Keratinocyte (primary cell): ENCODE measurements around the gene TFRC. TPM values are rescaled to one million over a fixed set of nuclear protein-coding genes. Genes with fewer than 3 reads are reported as not detected.

Source experiments
- DNase-seq: peaks from one replicate; pipeline ENCODE4 v3.0.0-alpha.2; 2011; ENCODE audit warnings: low read depth, missing footprints, low spot score
- FAIRE-seq: peaks from 2 replicates; lab custom pipeline; 2011; peaks lifted over from hg19 to GRCh38; lab: Jason Lieb, UNC
- H2AFZ ChIP-seq: 2 replicates; pipeline ENCODE4 v1.6.0; 2012; ENCODE audit warnings: low read length, control low read depth, inconsistent platforms; ENCODE audit not compliant: control insufficient read depth
- H3K27ac ChIP-seq: 2 replicates; pipeline ENCODE4 v1.5.1; 2011; ENCODE audit warnings: low read length; ENCODE audit not compliant: control insufficient read depth, insufficient read depth
- H3K27me3 ChIP-seq: 3 replicates; pipeline ENCODE4 v1.6.0; 2011; ENCODE audit warnings: low read length; ENCODE audit not compliant: control insufficient read depth, insufficient read depth; ENCODE audit errors: extremely low read depth
- H3K36me3 ChIP-seq, 2 experiments: 2 replicates in 1 of 2; 3 replicates in 1 of 2; pipeline ENCODE4 v1.5.1; 2011; ENCODE audit warnings: low read length in 2 of 2, mild to moderate bottlenecking in 1 of 2; ENCODE audit not compliant: control insufficient read depth in 2 of 2, insufficient read depth in 2 of 2; ENCODE audit errors: extremely low read depth in 1 of 2
- H3K4me1 ChIP-seq: 3 replicates; pipeline ENCODE4 v1.5.1; 2011; ENCODE audit warnings: low read length; ENCODE audit not compliant: control insufficient read depth, insufficient read depth; ENCODE audit errors: extremely low read depth
- H3K4me2 ChIP-seq: 3 replicates; pipeline ENCODE4 v1.6.0; 2011; ENCODE audit warnings: low read depth, low read length; ENCODE audit not compliant: control insufficient read depth, insufficient read depth; ENCODE audit errors: extremely low read depth
- H3K4me3 ChIP-seq, 3 experiments: fragments of 200-600 bp in 1 of 3; sonication (generic) in 1 of 3; 2 replicates in 2 of 3; 3 replicates in 1 of 3; pipeline ENCODE4 v1.5.1; 2011 to 2016; ENCODE audit warnings: low read length in 3 of 3, mild to moderate bottlenecking in 3 of 3, control low read depth in 2 of 3, inconsistent platforms in 1 of 3, low read depth in 1 of 3, mixed read lengths in 1 of 3, mixed run types in 1 of 3, moderate library complexity in 1 of 3; ENCODE audit not compliant: control insufficient read depth in 2 of 3, insufficient read depth in 2 of 3; ENCODE audit errors: extremely low read depth in 1 of 3
- H3K79me2 ChIP-seq: 2 replicates; pipeline ENCODE4 v1.6.0; 2012; ENCODE audit warnings: low read length; ENCODE audit not compliant: control insufficient read depth, insufficient read depth
- H3K9ac ChIP-seq: 3 replicates; pipeline ENCODE4 v1.6.0; 2011; ENCODE audit warnings: low read length; ENCODE audit not compliant: control insufficient read depth, insufficient read depth; ENCODE audit errors: extremely low read depth
- H3K9me1 ChIP-seq: 3 replicates; pipeline ENCODE4 v1.6.0; 2011; ENCODE audit warnings: low read length; ENCODE audit not compliant: control insufficient read depth, insufficient read depth; ENCODE audit errors: extremely low read depth
- H3K9me3 ChIP-seq: 2 replicates; pipeline ENCODE4 v1.5.1; 2012; ENCODE audit warnings: low read depth, low read length; ENCODE audit not compliant: control insufficient read depth
- H4K20me1 ChIP-seq: 3 replicates; pipeline ENCODE4 v1.6.0; 2011; ENCODE audit warnings: low read length; ENCODE audit not compliant: control insufficient read depth, insufficient read depth; ENCODE audit errors: extremely low read depth
- EZH2 ChIP-seq: IDR thresholded peaks from one replicate; pipeline ENCODE4 v1.6.1; 2012; ENCODE audit warnings: inconsistent platforms, mild to moderate bottlenecking, low read length, moderate library complexity
- dilution Hi-C: fragments of 300-500 bp; cut with MboI; formaldehyde crosslinking; loops from one replicate; pipeline ENCODE4 v1.7.0; 2020; ENCODE audit warnings: low sequenced_read_pairs; ENCODE audit not compliant: extremely low pct_ligation_motif_present
- polyA plus RNA-seq, 5 experiments: library from polyadenylated mRNA; depleted of rRNA in 3 of 5; stranded (reverse) in 3 of 5; stranded (forward) in 1 of 5; unstranded in 1 of 5; fragments of >200 nt; gene quantifications; 1 replicate in 1 of 5; 2 replicates in 3 of 5; 3 replicates in 1 of 5; pipeline versions ENCODE4 v1.2.1 to v1.2.3, GENCODE V29; 2011 to 2012; ENCODE audit warnings: missing spikeins in 2 of 5, low read depth in 1 of 5, low replicate concordance in 1 of 5
- TF ChIP-seq, protein P1 (sequence below), 3 experiments: IDR thresholded peaks in 1 of 3; conservative IDR thresholded peaks in 1 of 3; optimal IDR thresholded peaks in 1 of 3; 2 replicates in 2 of 3; 3 replicates in 1 of 3; pipeline versions ENCODE3 to v1.5.1; 2011; ENCODE audit warnings: low read length in 3 of 3, mild to moderate bottlenecking in 3 of 3, moderate library complexity in 2 of 3, control low read depth in 1 of 3, inconsistent platforms in 1 of 3; ENCODE audit not compliant: insufficient read depth in 2 of 3; ENCODE audit errors: extremely low read depth in 1 of 3

TFRC gene
- polyA plus RNA-seq, 1 donor (not counting 4 experiments of a cell fraction or from before 2014, with no cell fraction given): 109 TPM

DNA sequence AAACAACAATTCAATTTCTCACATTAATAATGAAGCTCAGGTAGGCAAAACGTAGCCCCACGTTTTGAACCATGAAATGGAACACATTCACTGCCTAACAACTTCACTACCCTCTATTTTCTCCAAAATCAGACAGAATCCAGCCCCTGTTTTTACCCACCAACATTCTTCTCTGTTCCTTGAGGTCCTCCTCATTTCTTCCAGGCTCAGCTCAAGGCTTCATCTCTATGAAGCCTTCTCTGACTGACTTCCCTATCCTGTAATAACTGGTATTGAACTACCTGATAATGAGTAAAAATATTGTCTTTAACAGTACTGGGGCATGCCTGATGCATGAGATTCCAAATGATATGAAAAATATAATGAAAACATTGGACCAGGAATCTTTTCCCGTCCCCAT is 2.2 kb downstream of the TFRC start:
- Histone ChIP-seq H3K79me2 (peaks cover 65% of the 10 kb centered on the region), H3K27me3 (no peaks in the 10 kb centered on the region), H3K4me1 (peaks cover 19% of the 10 kb centered on the region), H3K4me2 (peak overlapping the region; percentile 97), H3K9me3 (no peaks in the 10 kb centered on the region), H3K9ac (no peak overlapping the region), H3K4me3 (peak overlapping the region in 2 of 3 experiments; percentile 99 to 100), H3K36me3 (peaks cover 10 to 22% of the 10 kb centered on the region in 2 experiments), H4K20me1 (peaks cover 23% of the 10 kb centered on the region), H3K27ac (no peak overlapping the region), H2AFZ (no peak overlapping the region), H3K9me1 (peaks cover 3% of the 10 kb centered on the region)
- DNase-seq (no peak), FAIRE-seq (no peak)
- dilution Hi-C loops: no loop called here
- TF ChIP-seq, protein P1, sequence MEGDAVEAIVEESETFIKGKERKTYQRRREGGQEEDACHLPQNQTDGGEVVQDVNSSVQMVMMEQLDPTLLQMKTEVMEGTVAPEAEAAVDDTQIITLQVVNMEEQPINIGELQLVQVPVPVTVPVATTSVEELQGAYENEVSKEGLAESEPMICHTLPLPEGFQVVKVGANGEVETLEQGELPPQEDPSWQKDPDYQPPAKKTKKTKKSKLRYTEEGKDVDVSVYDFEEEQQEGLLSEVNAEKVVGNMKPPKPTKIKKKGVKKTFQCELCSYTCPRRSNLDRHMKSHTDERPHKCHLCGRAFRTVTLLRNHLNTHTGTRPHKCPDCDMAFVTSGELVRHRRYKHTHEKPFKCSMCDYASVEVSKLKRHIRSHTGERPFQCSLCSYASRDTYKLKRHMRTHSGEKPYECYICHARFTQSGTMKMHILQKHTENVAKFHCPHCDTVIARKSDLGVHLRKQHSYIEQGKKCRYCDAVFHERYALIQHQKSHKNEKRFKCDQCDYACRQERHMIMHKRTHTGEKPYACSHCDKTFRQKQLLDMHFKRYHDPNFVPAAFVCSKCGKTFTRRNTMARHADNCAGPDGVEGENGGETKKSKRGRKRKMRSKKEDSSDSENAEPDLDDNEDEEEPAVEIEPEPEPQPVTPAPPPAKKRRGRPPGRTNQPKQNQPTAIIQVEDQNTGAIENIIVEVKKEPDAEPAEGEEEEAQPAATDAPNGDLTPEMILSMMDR (optimal IDR thresholded peaks at IDR 0.05 in 1 of 3, IDR thresholded peaks at IDR 0.05 in 1 of 3, conservative IDR thresholded peaks at IDR 0.05 in 1 of 3; ENCODE audit: extremely low read depth in 1 of 3, insufficient read depth in 2 of 3, low read length in 3 of 3): no peak
- no peak for TF ChIP-seq EZH2

DNA sequence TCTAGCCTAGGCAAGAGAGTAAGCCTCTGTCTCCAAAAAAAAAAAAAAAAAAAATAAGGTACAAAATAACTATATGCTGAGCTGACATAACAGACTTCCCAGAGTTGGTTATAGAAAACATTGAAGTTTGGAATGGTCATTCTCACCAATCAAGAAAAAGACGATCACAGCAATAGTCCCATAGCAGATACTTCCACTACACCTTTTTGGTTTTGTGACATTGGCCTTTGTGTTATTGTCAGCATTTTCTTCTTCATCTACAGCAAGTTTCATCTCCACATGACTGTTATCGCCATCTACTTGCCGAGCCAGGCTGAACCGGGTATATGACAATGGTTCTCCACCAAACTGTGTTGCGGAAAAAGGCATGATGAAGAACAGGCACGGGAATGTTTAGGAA is 6.9 kb downstream of the TFRC start:
- H3K4me3 ChIP-seq: no peak overlapping the region
- peaks cover 7% of the 10 kb centered on the region for H3K4me1 ChIP-seq
- no peak overlapping the region for H3K9ac ChIP-seq
- no peak overlapping the region for H2AFZ ChIP-seq
- no peaks in the 10 kb centered on the region for H3K27me3 ChIP-seq
- peaks cover 18% of the 10 kb centered on the region for H4K20me1 ChIP-seq
- FAIRE-seq (no peak), DNase-seq (no peak)
- H3K79me2 ChIP-seq: peaks cover 57% of the 10 kb centered on the region
- dilution Hi-C loops: no loop called here
- no peak overlapping the region for H3K27ac ChIP-seq
- no peaks in the 10 kb centered on the region for H3K9me3 ChIP-seq
- no peak overlapping the region for H3K4me2 ChIP-seq
- H3K9me1 ChIP-seq: no peaks in the 10 kb centered on the region
- TF ChIP-seq, protein P1 (optimal IDR thresholded peaks at IDR 0.05 in 1 of 3, IDR thresholded peaks at IDR 0.05 in 1 of 3, conservative IDR thresholded peaks at IDR 0.05 in 1 of 3; ENCODE audit: extremely low read depth in 1 of 3, insufficient read depth in 2 of 3, low read length in 3 of 3): no peak
- no peak for TF ChIP-seq EZH2
- H3K36me3 ChIP-seq: peaks cover 21 to 42% of the 10 kb centered on the region in 2 experiments
